ENCODE data around the gene NAT8.
"Not testable (repeated sequence)": the region's sequence is repeated elsewhere in the genome, so short reads cannot be mapped to it uniquely, and the experiment has no call there.

NAT8 gene

GRCh38 chr2:73638429-73638828 is 3.8 kb downstream of the NAT8 start:
- no peak overlapping the region for H3K4me3 ChIP-seq (ENCODE audit: low read depth, low read length)
- no peak for TF ChIP-seq CTCF (IDR thresholded peaks at IDR 0.05; ENCODE audit: low read depth, low read length)

- not testable (repeated sequence) for H3K4me3 ChIP-seq (ENCODE audit: low read depth, low read length)
Observed at GRCh38 chr2:73636977-73637376, 5.2 kb downstream of the NAT8 start.

GRCh38 chr2:73630662-73631266 is 11.5 kb downstream of the NAT8 start:
- peak; percentile 37 for TF ChIP-seq CTCF (IDR thresholded peaks at IDR 0.05; ENCODE audit: low read depth, low read length)
- not testable (repeated sequence) for H3K4me3 ChIP-seq (ENCODE audit: low read depth, low read length)

- not testable (repeated sequence) for H3K4me3 ChIP-seq (ENCODE audit: low read depth, low read length)
Observed at GRCh38 chr2:73628493-73628892, 13.7 kb downstream of the NAT8 start.

- H3K4me3 ChIP-seq (ENCODE audit: low read depth, low read length), result not testable (repeated sequence)
Observed at GRCh38 chr2:73626237-73626636, 16.0 kb downstream of the NAT8 start.

- H3K4me3 ChIP-seq (ENCODE audit: low read depth, low read length), result not testable (repeated sequence)
Observed at GRCh38 chr2:73624625-73625024, 17.6 kb downstream of the NAT8 start.

- not testable (repeated sequence) for H3K4me3 ChIP-seq (ENCODE audit: low read depth, low read length)
Observed at GRCh38 chr2:73624036-73624435, 18.2 kb downstream of the NAT8 start.

GRCh38 chr2:73619925-73620324 is 22.3 kb downstream of the NAT8 start:
- not testable (repeated sequence) for H3K4me3 ChIP-seq (ENCODE audit: low read depth, low read length)

- H3K4me3 ChIP-seq (ENCODE audit: low read depth, low read length), result no peak overlapping the region
- no peak for TF ChIP-seq CTCF (IDR thresholded peaks at IDR 0.05; ENCODE audit: low read depth, low read length)
Observed at GRCh38 chr2:73614997-73615396, 27.2 kb downstream of the NAT8 start.

- no peak for TF ChIP-seq CTCF (IDR thresholded peaks at IDR 0.05; ENCODE audit: low read depth, low read length)
- no peak overlapping the region for H3K4me3 ChIP-seq (ENCODE audit: low read depth, low read length)
Observed at GRCh38 chr2:73614105-73614504, 28.1 kb downstream of the NAT8 start.

- H3K4me3 ChIP-seq (ENCODE audit: low read depth, low read length), result no peak overlapping the region
- TF ChIP-seq CTCF (IDR thresholded peaks at IDR 0.05; ENCODE audit: low read depth, low read length), result no peak
Observed at GRCh38 chr2:73611867-73612266, 30.4 kb downstream of the NAT8 start.
